Mesendoderm (in vitro differentiated cells): ENCODE measurements around the gene B4GALNT3.

Experiments used
- DNase-seq: peaks from one replicate; pipeline ENCODE4 v3.0.0; 2013
- H2AK5ac ChIP-seq: 2 replicates; pipeline ENCODE4 v1.6.1; 2013; ENCODE audit warnings: low read length, inconsistent platforms
- H2BK120ac ChIP-seq: 2 replicates; pipeline ENCODE4 v1.6.1; 2013; ENCODE audit warnings: low read depth, mild to moderate bottlenecking, low read length, moderate library complexity, mixed read lengths
- H2BK15ac ChIP-seq: replicated peaks from 2 replicates; pipeline ENCODE4 v1.6.1; 2013; ENCODE audit warnings: low read depth, mild to moderate bottlenecking, moderate library complexity
- H2BK5ac ChIP-seq: 2 replicates; pipeline ENCODE4 v1.6.1; 2013; ENCODE audit warnings: low read length, inconsistent platforms
- H3K18ac ChIP-seq: 2 replicates; pipeline ENCODE4 v1.6.1; 2013; ENCODE audit warnings: mild to moderate bottlenecking, low read length, mixed read lengths
- H3K23ac ChIP-seq: one replicate; pipeline ENCODE4 v1.6.1; 2013; ENCODE audit warnings: low read length
- H3K27ac ChIP-seq: 2 replicates; pipeline ENCODE4 v1.5.1; 2013; ENCODE audit warnings: low read depth, mild to moderate bottlenecking, inconsistent platforms, low read length, moderate library complexity
- H3K27me3 ChIP-seq: 2 replicates; pipeline ENCODE4 v1.6.1; 2013; ENCODE audit warnings: low read length, control low read depth, mild to moderate bottlenecking, inconsistent platforms; ENCODE audit not compliant: insufficient read depth, poor library complexity
- H3K36me3 ChIP-seq: 2 replicates; pipeline ENCODE4 v1.6.1; 2013; ENCODE audit warnings: low read length, inconsistent platforms; ENCODE audit not compliant: control insufficient read depth, insufficient read depth
- H3K4ac ChIP-seq: one replicate; pipeline ENCODE4 v1.6.1; 2013; ENCODE audit warnings: low read depth, mild to moderate bottlenecking, low read length, moderate library complexity
- H3K4me1 ChIP-seq: 2 replicates; pipeline ENCODE4 v1.6.1; 2013; ENCODE audit warnings: low read depth, low read length, inconsistent platforms; ENCODE audit not compliant: control insufficient read depth
- H3K4me2 ChIP-seq: 2 replicates; pipeline ENCODE4 v1.6.1; 2013; ENCODE audit warnings: low read length
- H3K4me3 ChIP-seq: 2 replicates; pipeline ENCODE4 v1.5.1; 2013; ENCODE audit warnings: mild to moderate bottlenecking, low read length
- H3K56ac ChIP-seq: one replicate; pipeline ENCODE4 v1.6.1; 2013; ENCODE audit warnings: low read length
- H3K79me1 ChIP-seq: 2 replicates; pipeline ENCODE4 v1.6.1; 2013; ENCODE audit warnings: low read length, inconsistent platforms
- H3K79me2 ChIP-seq: 2 replicates; pipeline ENCODE4 v1.6.1; 2013; ENCODE audit warnings: mild to moderate bottlenecking, low read length; ENCODE audit not compliant: control insufficient read depth, insufficient read depth
- H3K9ac ChIP-seq: 2 replicates; pipeline ENCODE4 v1.6.1; 2013; ENCODE audit warnings: low read length, inconsistent platforms
- H4K5ac ChIP-seq: one replicate; pipeline ENCODE4 v1.6.1; 2013; ENCODE audit warnings: low read length
- H4K8ac ChIP-seq: one replicate; pipeline ENCODE4 v1.6.1; 2013; ENCODE audit warnings: low read depth, mild to moderate bottlenecking, control low read depth, low read length, moderate library complexity
- WGBS: extraction: QIAGEN DNeasy Blood & Tissue Kit; methylation state at CpG from one replicate; pipeline ENCODE4 v1.1.7; 2013; ENCODE audit warnings: low lambda C conversion rate, missing lambda C conversion rate; ENCODE audit not compliant: insufficient coverage; ENCODE audit errors: extremely low coverage; 5-methylcytosine and 5-hydroxymethylcytosine counted together

Gene B4GALNT3

DNA sequence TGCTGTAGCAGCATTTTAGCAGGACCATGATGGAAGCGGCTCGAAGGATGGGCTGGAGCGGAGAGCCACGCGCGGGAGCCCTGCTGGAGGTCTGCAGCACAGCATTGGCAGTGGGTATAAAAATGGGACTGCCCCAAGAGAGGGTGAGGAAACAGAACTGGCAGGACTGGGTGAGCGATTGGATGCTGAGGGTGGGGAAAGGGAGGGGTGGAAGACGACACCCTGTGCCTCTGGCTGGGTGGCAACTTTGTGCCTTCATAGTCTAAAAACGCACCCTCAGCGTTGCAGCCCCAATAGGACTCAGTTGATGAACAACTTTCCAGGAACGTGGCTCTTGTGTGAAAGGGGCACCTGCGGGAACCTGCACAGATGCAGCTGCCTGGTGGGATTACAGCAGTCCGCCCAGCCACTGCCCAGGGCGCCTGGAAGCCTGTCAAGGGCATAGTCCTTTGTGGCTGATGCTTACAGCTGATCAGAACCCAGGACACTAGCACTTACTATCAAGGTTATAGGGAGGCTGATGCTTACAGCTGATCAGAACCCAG, 130.5 kb downstream of the B4GALNT3 start:
- Histone ChIP-seq H2BK15ac (no peak overlapping the region), H3K36me3 (no peaks in the 10 kb centered on the region), H3K18ac (no peak overlapping the region), H3K4me2 (no peak overlapping the region), H3K56ac (no peak overlapping the region), H3K4me1 (no peaks in the 10 kb centered on the region), H3K9ac (no peak overlapping the region), H3K4ac (no peak overlapping the region), H3K23ac (no peak overlapping the region), H2AK5ac (no peak overlapping the region), H2BK120ac (no peak overlapping the region), H3K4me3 (no peak overlapping the region), H4K5ac (no peak overlapping the region), H3K27me3 (no peaks in the 10 kb centered on the region), H3K79me1 (no peaks in the 10 kb centered on the region), H3K79me2 (no peaks in the 10 kb centered on the region), H3K27ac (no peak overlapping the region), H2BK5ac (no peak overlapping the region), H4K8ac (no peak overlapping the region)
- no peak for DNase-seq
- no CpG with 5 or more reads among the region's 14 CpGs for WGBS

DNA sequence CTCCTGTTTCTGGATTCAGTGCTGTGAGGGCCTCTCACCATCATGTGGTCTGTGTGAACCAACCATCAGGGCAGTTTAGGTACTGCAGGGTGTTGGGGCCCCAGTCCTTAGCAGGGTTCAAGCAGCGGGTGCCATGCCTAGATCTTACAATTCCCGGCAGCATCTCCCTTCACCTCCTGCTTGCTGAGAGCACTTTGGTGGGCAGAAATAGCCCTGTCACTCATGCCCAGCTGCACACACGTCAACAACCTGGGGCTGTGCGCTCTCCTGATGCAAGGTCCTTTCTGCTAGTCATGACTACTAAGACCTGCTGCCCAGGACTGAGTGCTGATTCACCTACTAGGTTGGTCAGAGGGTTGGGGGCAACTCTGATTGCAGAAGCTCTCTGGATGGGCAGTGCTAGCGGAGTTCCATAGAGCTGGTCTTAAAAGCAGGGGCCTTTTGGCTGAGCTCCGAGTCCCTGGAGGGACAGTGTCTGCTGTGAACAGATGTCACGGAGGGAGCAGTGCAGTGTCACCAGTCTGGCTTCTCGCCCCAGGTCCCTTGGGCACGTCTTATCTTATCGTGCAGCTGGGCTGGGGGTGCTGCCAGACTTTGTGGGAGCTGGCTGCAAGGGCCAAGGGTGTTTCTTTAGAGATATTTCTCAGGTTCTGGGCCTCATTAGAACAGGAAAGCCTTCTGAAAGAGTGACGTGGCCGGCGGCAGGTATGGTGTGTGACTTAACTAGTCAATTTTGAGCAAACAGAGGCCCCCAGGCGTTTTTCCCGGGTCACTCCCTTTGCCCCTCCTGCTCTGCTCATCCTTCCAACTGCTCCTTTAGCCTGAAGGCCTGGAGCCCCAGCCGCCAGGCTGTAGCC, 131.7 kb downstream of the B4GALNT3 start:
- Histone ChIP-seq H2BK15ac (no peak overlapping the region), H2AK5ac (no peak overlapping the region), H3K18ac (no peak overlapping the region), H3K27ac (no peak overlapping the region), H3K27me3 (no peaks in the 10 kb centered on the region), H3K4me2 (no peak overlapping the region), H3K9ac (no peak overlapping the region), H3K79me1 (no peaks in the 10 kb centered on the region), H4K8ac (no peak overlapping the region), H3K23ac (no peak overlapping the region), H3K36me3 (no peaks in the 10 kb centered on the region), H3K4me1 (no peaks in the 10 kb centered on the region), H3K4me3 (no peak overlapping the region), H4K5ac (no peak overlapping the region), H2BK120ac (no peak overlapping the region), H3K79me2 (no peaks in the 10 kb centered on the region), H3K4ac (no peak overlapping the region), H2BK5ac (no peak overlapping the region), H3K56ac (no peak overlapping the region)
- no CpG with 5 or more reads among the region's 16 CpGs for WGBS
- DNase-seq: no peak

DNA sequence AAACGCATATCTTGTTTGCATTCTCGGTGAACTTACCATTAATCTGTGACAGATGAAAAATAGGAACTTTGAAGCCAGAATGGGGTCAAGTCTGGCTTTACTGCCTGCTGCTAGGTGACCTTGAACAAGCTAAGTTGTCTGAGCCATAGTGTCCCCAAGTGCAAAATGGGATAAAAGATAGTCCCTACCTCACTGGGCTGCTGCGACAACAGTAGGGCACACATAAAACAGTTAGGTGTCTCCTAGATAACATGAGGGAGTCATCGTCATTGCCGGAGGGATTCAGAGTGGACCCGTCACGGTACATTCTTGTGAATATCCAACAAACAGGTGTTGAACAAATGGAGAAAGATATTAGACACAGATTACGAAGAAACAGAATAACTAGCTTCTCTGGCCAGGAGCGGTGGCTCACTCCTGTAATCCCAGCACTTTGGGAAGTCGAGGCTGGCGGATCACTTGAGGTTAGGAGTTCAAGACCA, 132.3 kb downstream of the B4GALNT3 start:
- no peak overlapping the region for H2AK5ac ChIP-seq
- H3K4me3 ChIP-seq: no peak overlapping the region
- H3K4me2 ChIP-seq: no peak overlapping the region
- H3K27ac ChIP-seq: no peak overlapping the region
- H2BK5ac ChIP-seq: no peak overlapping the region
- no peak overlapping the region for H3K4ac ChIP-seq
- no peak overlapping the region for H3K23ac ChIP-seq
- no peak overlapping the region for H3K56ac ChIP-seq
- no CpG with 5 or more reads among the region's 11 CpGs for WGBS
- H4K5ac ChIP-seq: no peak overlapping the region
- H2BK15ac ChIP-seq: no peak overlapping the region
- H3K79me1 ChIP-seq: no peaks in the 10 kb centered on the region
- H3K79me2 ChIP-seq: no peaks in the 10 kb centered on the region
- no peaks in the 10 kb centered on the region for H3K27me3 ChIP-seq
- no peak overlapping the region for H4K8ac ChIP-seq
- H3K18ac ChIP-seq: no peak overlapping the region
- no peaks in the 10 kb centered on the region for H3K4me1 ChIP-seq
- DNase-seq: no peak
- no peak overlapping the region for H2BK120ac ChIP-seq
- no peaks in the 10 kb centered on the region for H3K36me3 ChIP-seq
- H3K9ac ChIP-seq: no peak overlapping the region

DNA sequence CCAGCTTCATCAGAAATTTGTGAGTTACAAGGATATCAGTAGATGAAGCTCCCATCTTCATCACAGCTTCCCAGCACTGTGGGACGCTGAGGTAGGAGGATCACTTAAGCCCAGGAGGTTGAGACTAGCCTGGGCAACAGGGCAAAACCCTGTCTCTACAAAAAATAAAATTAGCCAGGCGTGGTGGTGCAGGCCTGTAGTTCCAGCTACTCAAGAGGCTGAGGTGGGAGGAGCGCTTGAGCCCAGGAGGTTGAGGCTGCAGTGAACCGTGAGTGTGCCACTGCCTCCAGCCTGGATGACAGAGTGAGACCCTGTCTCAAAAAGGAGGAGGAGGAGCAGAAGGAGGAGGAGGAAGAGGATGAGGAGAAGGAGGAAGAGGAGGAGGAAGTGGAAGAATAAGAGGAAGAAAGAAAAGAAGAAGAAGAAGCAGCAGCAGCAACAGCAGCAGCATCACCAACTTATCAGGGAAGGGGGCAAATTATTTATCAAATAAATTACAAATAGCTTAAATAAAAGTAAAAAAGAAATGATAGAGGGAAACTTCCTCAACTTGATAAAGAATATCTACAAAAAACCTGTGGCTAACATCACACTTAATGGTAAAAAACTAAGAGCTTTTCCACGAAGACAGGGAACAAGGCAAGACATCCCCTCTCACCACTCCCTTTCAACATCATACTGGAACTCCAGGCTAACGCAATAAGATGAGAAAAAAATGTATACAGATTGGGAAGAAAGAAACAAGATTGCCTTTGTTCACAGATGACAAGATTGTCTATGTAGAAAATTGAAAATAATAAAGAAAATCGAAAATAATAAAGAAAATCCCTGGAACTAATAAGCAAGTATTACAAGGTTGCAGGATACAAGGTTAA, 133.9 kb downstream of the B4GALNT3 start:
- no peak overlapping the region for H3K4me2 ChIP-seq
- H3K4me1 ChIP-seq: no peaks in the 10 kb centered on the region
- H3K79me2 ChIP-seq: no peaks in the 10 kb centered on the region
- H3K36me3 ChIP-seq: no peaks in the 10 kb centered on the region
- H2AK5ac ChIP-seq: no peak overlapping the region
- H3K56ac ChIP-seq: no peak overlapping the region
- H3K9ac ChIP-seq: no peak overlapping the region
- H2BK15ac ChIP-seq: no peak overlapping the region
- H3K18ac ChIP-seq: no peak overlapping the region
- no peak overlapping the region for H3K27ac ChIP-seq
- H2BK120ac ChIP-seq: no peak overlapping the region
- no peak overlapping the region for H3K4me3 ChIP-seq
- WGBS: no CpG with 5 or more reads among the region's 7 CpGs
- no peak overlapping the region for H3K23ac ChIP-seq
- no peak for DNase-seq
- no peak overlapping the region for H3K4ac ChIP-seq
- no peaks in the 10 kb centered on the region for H3K27me3 ChIP-seq
- no peak overlapping the region for H2BK5ac ChIP-seq
- H4K8ac ChIP-seq: no peak overlapping the region
- no peak overlapping the region for H4K5ac ChIP-seq
- H3K79me1 ChIP-seq: no peaks in the 10 kb centered on the region

DNA sequence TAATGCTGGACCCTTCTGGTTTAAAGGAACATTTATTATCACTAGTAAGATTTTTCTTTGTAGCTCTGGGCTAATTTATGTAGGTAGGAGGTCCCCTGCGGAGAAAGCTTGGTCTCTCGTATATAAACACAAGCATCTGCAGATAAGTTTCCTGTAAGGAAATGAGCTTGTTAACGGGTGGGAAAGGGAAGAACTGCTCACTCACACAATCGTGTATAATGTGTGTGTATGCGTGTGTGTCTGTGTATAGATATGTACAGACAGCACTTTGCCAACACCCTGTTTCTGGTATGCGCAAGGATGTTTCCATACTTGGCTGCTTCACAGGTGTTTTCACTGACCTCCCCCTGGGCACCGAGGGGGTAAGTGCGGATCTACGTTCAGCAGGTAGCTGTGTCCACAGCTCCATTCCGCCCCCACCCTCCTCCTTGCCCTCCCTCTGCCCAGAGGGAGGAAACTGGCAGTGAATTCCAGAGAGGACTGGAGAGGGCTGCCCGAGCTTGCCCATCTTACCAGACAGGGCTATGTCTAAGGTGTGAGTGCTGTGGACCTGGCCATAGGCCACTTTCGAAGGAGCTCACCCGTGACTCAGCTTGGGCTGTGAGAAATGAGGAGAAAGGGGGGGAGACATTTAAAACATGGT, 138.3 kb downstream of the B4GALNT3 start:
- no peak overlapping the region for H2BK15ac ChIP-seq
- H3K27me3 ChIP-seq: no peaks in the 10 kb centered on the region
- DNase-seq: no peak
- no peak overlapping the region for H3K23ac ChIP-seq
- no peak overlapping the region for H2BK120ac ChIP-seq
- no peaks in the 10 kb centered on the region for H3K79me2 ChIP-seq
- H3K36me3 ChIP-seq: no peaks in the 10 kb centered on the region
- no CpG with 5 or more reads among the region's 13 CpGs for WGBS
- no peak overlapping the region for H2AK5ac ChIP-seq
- H2BK5ac ChIP-seq: no peak overlapping the region
- H3K4me1 ChIP-seq: no peaks in the 10 kb centered on the region
- H3K27ac ChIP-seq: no peak overlapping the region
- H3K18ac ChIP-seq: no peak overlapping the region
- H4K8ac ChIP-seq: no peak overlapping the region
- no peak overlapping the region for H3K9ac ChIP-seq
- no peak overlapping the region for H3K4me2 ChIP-seq
- H3K4ac ChIP-seq: no peak overlapping the region
- no peak overlapping the region for H4K5ac ChIP-seq
- no peaks in the 10 kb centered on the region for H3K79me1 ChIP-seq
- no peak overlapping the region for H3K4me3 ChIP-seq
- no peak overlapping the region for H3K56ac ChIP-seq
